LNCaP clone FGC (cell line): ENCODE data around the gene TACR1.

Source experiments
- DNase-seq: peaks from one replicate; pipeline ENCODE4 v3.0.0-alpha.2; 2011; ENCODE audit warnings: low read depth
- H3K4me3 ChIP-seq: 2 replicates; pipeline ENCODE4 v1.5.1; 2011; ENCODE audit warnings: mild to moderate bottlenecking, low read depth, low read length, control low read depth
- TF ChIP-seq, protein P1 (sequence below): IDR thresholded peaks from 2 replicates; pipeline ENCODE4 v1.5.1; 2012; ENCODE audit warnings: mild to moderate bottlenecking; ENCODE audit not compliant: control insufficient read depth, insufficient read depth; ENCODE audit errors: extremely low read depth

Gene TACR1

DNA sequence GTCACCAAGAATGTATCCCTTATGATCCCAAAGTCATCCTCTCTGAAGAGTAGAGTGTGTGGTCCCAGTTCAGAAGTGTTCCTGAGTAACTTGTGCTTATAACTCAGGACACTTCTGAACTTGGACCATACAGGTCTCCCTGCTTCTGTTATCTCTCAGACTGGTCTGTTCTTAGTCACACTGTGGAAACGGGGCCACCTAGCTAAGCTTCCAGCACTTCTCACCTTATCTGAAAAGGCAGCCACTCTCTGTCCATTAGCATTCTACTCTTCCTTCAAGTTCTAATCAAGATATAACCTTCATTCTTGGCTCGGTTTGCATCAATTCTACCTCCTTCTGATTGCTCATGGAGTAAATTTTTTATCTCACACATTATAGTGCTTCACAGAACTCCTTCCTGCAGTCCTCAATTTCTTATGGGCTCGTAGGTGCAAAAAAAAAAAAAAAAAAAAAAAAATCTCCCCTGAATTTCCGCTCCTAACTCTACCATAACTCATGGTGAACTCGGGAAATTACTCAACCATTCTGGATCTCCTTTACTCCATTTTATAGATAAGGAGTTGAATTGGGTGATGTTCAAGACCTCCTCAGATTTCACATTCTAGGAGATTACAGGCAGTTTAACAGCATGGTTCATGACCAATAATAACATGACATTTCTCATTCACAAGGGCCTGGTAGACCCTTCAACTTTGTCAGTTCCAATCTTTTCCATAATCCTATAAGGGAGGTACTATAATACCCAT is 108.4 kb downstream of the TACR1 start:
- no peak overlapping the region for H3K4me3 ChIP-seq
- TF ChIP-seq, protein P1, sequence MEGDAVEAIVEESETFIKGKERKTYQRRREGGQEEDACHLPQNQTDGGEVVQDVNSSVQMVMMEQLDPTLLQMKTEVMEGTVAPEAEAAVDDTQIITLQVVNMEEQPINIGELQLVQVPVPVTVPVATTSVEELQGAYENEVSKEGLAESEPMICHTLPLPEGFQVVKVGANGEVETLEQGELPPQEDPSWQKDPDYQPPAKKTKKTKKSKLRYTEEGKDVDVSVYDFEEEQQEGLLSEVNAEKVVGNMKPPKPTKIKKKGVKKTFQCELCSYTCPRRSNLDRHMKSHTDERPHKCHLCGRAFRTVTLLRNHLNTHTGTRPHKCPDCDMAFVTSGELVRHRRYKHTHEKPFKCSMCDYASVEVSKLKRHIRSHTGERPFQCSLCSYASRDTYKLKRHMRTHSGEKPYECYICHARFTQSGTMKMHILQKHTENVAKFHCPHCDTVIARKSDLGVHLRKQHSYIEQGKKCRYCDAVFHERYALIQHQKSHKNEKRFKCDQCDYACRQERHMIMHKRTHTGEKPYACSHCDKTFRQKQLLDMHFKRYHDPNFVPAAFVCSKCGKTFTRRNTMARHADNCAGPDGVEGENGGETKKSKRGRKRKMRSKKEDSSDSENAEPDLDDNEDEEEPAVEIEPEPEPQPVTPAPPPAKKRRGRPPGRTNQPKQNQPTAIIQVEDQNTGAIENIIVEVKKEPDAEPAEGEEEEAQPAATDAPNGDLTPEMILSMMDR: no peak
- DNase-seq: no peak

DNA sequence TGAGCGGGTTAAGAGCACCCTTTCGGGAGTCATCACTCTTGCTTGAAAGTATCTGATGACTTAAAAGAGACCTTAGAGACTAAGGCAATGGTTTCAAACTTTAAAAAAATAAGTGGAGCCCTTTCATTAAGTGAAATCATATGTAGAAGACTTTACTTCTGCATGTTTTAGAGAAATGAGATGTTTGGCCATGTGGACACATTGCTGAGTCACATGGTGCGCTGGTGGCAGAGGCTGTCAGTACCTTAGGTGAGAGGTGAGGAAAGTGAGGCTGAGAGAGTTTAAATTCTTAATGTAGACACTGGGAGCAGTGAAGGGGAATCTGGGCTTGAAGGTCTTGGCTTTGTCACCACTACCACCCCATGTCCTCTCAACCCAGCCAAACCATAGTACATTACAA is 109.8 kb downstream of the TACR1 start:
- TF ChIP-seq, protein P1: no peak
- DNase-seq: no peak
- H3K4me3 ChIP-seq: no peak overlapping the region

DNA sequence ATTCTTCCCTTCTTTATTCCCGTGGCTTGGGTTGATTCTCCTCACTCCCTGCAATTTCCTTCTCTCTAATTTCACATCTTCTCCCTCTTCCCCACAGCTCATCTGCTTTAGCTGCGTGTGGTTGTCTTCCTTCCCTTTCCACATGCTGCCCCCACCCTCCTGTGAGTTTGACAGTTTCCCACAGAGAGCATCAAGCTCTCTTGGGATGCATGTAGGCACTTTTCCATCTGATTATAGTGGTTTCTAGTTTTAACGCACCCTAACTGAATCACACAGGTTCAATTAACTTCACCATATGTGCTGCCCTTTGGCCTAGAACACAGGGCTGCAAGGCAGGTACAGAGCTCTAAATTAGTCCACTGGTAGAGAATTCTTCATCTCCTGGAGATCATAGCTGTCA is 110.5 kb downstream of the TACR1 start:
- no peak for DNase-seq
- no peak overlapping the region for H3K4me3 ChIP-seq
- TF ChIP-seq, protein P1: no peak

DNA sequence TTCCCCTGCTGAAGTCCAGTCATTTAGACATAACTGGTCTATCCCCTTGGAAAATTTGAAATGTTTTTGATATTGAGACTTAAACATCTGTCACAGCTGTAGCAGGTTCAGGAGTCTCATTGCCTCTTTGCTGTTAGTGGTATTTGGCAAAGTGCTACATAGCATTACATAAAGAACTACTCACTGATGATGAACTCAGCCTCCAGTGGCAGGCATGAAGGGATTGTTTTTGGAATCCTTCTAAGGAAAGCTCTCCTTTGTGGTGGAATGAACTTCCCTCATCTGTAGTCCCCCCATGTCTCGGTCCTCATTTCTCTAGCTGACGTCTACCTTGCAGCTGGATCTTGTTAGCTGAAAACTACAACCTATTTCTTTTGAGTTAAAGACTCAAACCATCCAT is 111.6 kb downstream of the TACR1 start:
- no peak for DNase-seq
- H3K4me3 ChIP-seq: no peak overlapping the region
- TF ChIP-seq, protein P1: no peak

DNA sequence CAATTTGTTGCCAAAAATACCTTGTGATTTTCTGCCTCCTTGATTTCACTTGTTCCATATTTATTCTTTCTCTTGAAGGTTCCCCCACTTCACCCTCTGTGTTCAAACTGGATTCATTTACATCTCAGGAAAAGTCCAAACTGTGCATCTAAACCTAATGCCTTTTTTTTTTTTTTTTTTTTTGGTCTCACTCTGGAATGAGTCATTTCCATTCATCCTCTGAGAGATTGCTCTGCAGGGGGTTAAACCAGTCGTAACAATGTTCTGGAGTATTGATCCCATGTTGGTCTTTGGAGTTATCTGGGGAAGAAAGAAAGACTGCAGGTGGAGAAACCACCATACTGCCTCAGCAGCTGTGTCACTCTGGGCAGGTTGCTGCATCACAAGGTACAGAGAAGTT is 119.7 kb downstream of the TACR1 start:
- no peak for DNase-seq
- TF ChIP-seq, protein P1: no peak
- H3K4me3 ChIP-seq: no peak overlapping the region

DNA sequence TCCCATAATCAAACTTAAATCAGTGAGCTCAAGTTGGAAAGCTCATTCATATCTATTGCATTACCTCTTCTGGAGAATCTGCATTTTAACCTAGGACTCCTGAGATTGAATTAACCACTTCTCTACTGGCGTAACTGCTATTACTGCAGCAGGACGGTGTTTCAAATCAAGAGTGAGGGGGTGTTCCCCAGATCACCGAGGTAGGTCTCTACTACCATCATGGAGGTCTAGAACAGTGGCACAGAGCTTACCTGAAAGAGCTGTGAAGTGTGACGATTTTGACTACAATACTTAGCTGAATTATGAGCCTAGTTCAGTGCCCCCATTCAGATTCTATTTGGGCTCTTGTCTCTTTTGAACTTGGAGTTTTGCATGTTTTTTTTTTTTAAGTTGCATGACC is 121.4 kb downstream of the TACR1 start:
- no peak for DNase-seq
- H3K4me3 ChIP-seq: no peak overlapping the region
- TF ChIP-seq, protein P1: no peak

DNA sequence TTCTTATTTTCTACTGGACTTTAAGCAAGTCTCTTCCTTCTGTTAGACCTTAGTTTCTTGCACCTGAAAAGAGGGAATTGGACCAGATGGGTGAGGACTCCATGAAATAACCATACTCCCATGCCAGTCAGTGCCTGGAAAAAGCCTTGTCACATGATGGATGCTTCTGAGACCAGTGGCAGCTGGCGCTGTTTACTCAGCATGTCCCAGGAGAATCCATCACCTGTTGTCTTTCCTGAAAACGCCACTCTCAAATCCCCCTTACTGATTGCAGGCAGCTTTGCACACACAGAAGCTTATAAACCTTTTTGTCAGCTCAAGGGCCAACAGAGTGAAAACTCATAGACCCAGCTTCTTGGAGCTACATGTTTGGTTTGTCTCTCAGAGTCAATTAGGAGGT is 123.2 kb downstream of the TACR1 start:
- TF ChIP-seq, protein P1: no peak
- no peak overlapping the region for H3K4me3 ChIP-seq
- no peak for DNase-seq
